K562 (cell line): Measurements from ENCODE around the gene DDAH2.

ENCODE experiments used
- SRF ChIP-seq, 2 experiments: fragments of 250-450, 450-650 bp in 1 of 2; sonication (Bioruptor Pico) in 1 of 2; sonication (generic) in 1 of 2; formaldehyde crosslinking; IDR thresholded peaks; 2 replicates each; pipeline versions ENCODE4 v1.5.0 to v1.5.1; 2020 to 2022; ENCODE audit warnings: mild to moderate bottlenecking in 1 of 2, missing genetic modification reagents in 1 of 2
- TRIM28 ChIP-seq: fragments of 450-650 bp; IDR thresholded peaks from 2 replicates; pipeline ENCODE4 v1.6.1; 2017
- TF ChIP-seq, protein P1 (sequence below), 3 experiments: IDR thresholded peaks in 2 of 3; conservative IDR thresholded peaks in 1 of 3; 2 replicates each; pipeline ENCODE4 v1.5.1; 2011 to 2012; ENCODE audit warnings: low read length in 3 of 3, mild to moderate bottlenecking in 3 of 3, control low read depth in 2 of 3, improper control_type of control experiment in 1 of 3, inconsistent platforms in 1 of 3, low read depth in 1 of 3, mixed read lengths in 1 of 3, moderate library complexity in 1 of 3; ENCODE audit not compliant: insufficient read depth in 2 of 3
- TF ChIP-seq, protein P2 (sequence below): fragments of 200-600 bp; sonication (generic); IDR thresholded peaks from one replicate; pipeline ENCODE4 v1.6.1; 2012; ENCODE audit warnings: mild to moderate bottlenecking, low read depth, low read length, inconsistent platforms

DNA sequence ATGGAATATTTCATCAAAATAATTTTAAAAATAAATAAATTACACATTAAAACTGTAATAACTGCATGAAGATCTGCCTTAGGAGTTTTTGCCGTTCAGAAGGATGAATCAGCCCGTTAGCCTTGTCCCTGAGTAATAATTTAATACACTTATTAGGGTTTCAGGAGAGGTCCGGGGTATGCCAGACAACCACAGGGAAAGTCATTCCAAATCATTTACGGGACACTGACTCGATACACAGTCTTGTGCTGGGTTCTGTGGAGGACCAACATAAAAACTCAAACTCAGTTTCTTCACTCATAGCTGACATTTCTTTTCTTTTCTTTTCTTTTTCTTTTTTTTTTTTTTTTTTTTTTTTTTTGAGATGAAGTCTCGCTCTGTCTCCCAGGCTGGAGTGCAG is 23.2 kb downstream of the DDAH2 start:
- TF ChIP-seq, protein P1, sequence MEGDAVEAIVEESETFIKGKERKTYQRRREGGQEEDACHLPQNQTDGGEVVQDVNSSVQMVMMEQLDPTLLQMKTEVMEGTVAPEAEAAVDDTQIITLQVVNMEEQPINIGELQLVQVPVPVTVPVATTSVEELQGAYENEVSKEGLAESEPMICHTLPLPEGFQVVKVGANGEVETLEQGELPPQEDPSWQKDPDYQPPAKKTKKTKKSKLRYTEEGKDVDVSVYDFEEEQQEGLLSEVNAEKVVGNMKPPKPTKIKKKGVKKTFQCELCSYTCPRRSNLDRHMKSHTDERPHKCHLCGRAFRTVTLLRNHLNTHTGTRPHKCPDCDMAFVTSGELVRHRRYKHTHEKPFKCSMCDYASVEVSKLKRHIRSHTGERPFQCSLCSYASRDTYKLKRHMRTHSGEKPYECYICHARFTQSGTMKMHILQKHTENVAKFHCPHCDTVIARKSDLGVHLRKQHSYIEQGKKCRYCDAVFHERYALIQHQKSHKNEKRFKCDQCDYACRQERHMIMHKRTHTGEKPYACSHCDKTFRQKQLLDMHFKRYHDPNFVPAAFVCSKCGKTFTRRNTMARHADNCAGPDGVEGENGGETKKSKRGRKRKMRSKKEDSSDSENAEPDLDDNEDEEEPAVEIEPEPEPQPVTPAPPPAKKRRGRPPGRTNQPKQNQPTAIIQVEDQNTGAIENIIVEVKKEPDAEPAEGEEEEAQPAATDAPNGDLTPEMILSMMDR (IDR thresholded peaks at IDR 0.05 in 2 of 3, conservative IDR thresholded peaks at IDR 0.05 in 1 of 3; ENCODE audit: insufficient read depth in 2 of 3, low read depth in 1 of 3, low read length in 3 of 3): no peak
- TF ChIP-seq TRIM28 (no peak), SRF (CRISPR knock-in tag; IDR thresholded peaks at IDR 0.05) (no peak)
- TF ChIP-seq, protein P2, sequence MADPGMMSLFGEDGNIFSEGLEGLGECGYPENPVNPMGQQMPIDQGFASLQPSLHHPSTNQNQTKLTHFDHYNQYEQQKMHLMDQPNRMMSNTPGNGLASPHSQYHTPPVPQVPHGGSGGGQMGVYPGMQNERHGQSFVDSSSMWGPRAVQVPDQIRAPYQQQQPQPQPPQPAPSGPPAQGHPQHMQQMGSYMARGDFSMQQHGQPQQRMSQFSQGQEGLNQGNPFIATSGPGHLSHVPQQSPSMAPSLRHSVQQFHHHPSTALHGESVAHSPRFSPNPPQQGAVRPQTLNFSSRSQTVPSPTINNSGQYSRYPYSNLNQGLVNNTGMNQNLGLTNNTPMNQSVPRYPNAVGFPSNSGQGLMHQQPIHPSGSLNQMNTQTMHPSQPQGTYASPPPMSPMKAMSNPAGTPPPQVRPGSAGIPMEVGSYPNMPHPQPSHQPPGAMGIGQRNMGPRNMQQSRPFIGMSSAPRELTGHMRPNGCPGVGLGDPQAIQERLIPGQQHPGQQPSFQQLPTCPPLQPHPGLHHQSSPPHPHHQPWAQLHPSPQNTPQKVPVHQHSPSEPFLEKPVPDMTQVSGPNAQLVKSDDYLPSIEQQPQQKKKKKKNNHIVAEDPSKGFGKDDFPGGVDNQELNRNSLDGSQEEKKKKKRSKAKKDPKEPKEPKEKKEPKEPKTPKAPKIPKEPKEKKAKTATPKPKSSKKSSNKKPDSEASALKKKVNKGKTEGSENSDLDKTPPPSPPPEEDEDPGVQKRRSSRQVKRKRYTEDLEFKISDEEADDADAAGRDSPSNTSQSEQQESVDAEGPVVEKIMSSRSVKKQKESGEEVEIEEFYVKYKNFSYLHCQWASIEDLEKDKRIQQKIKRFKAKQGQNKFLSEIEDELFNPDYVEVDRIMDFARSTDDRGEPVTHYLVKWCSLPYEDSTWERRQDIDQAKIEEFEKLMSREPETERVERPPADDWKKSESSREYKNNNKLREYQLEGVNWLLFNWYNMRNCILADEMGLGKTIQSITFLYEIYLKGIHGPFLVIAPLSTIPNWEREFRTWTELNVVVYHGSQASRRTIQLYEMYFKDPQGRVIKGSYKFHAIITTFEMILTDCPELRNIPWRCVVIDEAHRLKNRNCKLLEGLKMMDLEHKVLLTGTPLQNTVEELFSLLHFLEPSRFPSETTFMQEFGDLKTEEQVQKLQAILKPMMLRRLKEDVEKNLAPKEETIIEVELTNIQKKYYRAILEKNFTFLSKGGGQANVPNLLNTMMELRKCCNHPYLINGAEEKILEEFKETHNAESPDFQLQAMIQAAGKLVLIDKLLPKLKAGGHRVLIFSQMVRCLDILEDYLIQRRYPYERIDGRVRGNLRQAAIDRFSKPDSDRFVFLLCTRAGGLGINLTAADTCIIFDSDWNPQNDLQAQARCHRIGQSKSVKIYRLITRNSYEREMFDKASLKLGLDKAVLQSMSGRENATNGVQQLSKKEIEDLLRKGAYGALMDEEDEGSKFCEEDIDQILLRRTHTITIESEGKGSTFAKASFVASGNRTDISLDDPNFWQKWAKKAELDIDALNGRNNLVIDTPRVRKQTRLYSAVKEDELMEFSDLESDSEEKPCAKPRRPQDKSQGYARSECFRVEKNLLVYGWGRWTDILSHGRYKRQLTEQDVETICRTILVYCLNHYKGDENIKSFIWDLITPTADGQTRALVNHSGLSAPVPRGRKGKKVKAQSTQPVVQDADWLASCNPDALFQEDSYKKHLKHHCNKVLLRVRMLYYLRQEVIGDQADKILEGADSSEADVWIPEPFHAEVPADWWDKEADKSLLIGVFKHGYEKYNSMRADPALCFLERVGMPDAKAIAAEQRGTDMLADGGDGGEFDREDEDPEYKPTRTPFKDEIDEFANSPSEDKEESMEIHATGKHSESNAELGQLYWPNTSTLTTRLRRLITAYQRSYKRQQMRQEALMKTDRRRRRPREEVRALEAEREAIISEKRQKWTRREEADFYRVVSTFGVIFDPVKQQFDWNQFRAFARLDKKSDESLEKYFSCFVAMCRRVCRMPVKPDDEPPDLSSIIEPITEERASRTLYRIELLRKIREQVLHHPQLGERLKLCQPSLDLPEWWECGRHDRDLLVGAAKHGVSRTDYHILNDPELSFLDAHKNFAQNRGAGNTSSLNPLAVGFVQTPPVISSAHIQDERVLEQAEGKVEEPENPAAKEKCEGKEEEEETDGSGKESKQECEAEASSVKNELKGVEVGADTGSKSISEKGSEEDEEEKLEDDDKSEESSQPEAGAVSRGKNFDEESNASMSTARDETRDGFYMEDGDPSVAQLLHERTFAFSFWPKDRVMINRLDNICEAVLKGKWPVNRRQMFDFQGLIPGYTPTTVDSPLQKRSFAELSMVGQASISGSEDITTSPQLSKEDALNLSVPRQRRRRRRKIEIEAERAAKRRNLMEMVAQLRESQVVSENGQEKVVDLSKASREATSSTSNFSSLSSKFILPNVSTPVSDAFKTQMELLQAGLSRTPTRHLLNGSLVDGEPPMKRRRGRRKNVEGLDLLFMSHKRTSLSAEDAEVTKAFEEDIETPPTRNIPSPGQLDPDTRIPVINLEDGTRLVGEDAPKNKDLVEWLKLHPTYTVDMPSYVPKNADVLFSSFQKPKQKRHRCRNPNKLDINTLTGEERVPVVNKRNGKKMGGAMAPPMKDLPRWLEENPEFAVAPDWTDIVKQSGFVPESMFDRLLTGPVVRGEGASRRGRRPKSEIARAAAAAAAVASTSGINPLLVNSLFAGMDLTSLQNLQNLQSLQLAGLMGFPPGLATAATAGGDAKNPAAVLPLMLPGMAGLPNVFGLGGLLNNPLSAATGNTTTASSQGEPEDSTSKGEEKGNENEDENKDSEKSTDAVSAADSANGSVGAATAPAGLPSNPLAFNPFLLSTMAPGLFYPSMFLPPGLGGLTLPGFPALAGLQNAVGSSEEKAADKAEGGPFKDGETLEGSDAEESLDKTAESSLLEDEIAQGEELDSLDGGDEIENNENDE: no peak
